ENCODE results near the gene ULK4.

Gene ULK4

DNA sequence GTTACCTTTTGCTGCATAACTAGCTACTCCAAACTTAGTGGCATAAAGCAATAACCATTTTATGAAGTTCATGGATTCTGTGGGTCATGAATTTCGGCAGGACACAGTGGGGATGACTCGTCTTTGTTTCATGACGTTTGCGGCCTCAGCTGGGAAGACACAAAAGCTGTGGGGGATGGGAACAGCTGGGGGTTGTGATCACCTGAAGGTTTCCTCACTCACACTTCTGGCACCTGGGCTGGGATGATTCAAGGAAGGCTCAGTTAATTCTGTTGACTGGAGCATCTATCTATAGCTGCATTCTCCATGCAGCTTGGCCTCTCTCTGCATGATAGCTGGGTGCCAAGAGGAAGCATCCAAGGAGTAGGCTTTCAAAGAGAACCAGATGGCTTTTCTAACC, 332.8 kb downstream of the ULK4 start:
- no peak for DNase-seq

- no peak for DNase-seq
Observed at GRCh38 chr3:41627477-41628087, 334.3 kb downstream of the ULK4 start.

- no peak for DNase-seq
Observed at GRCh38 chr3:41612853-41613252, 349.1 kb downstream of the ULK4 start.

- no peak for DNase-seq
Observed at GRCh38 chr3:41611008-41611407, 350.9 kb downstream of the ULK4 start.

DNA sequence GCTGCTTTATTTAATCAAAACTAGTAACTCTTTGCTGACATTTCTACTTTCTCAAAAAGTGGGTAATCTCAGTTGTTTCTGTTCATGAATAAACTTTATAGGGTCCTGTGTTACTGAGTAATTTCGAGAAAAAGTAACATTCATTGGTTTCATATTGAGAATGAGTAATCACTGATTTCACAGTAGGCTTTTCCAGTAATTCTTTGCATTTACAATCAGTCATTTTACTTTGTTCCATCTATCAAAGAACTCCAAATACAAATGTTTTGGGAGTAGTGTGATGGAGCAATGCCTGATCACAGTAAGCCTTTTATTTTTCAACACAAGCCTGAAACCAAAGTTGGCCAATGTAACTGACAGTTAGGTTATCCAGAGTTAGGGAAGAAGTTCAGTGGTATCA, 353.6 kb downstream of the ULK4 start:
- no peak for DNase-seq

- no peak for DNase-seq
Observed at GRCh38 chr3:41603807-41604206, 358.1 kb downstream of the ULK4 start.

- no peak for DNase-seq
Observed at GRCh38 chr3:41602121-41602520, 359.8 kb downstream of the ULK4 start.

GRCh38 chr3:41601404-41601987, 360.4 kb downstream of the ULK4 start:
- DNase-seq: peak; percentile 4

DNA sequence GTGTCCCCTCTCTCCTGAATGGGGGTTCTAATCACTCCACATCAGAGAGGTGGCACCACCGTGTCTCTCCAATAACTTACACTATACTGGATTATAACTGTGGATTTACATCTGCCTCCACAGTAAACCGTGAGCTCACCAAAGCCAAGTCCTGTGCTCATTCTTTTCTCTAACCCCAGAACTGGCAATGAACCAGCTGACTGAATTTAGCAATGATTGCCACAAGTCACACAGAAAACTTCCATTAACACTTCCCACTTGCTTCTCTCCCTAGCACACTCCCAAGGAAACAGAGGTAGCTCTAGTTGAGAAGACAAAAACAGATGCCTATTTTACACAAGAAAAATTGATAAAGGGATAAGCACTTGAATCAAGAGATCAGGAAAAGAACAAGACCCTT, 361.3 kb downstream of the ULK4 start:
- DNase-seq: no peak

DNA sequence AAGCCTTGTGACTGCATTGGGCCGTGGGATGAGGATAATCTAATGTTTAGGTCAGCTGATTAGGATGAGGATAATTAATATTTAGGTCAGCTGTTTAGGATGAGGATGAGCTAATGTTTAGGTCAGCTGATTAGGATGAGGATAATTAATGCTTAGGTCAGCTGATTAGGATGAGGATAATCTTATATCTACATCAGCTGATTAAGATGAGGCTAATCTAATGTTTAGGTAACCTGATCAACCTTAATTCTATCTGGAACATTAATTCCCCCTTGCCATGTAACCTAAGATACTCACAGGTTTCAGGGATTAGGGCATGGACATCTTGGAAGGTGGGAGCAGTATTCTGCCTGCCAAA, 362.8 kb downstream of the ULK4 start:
- no peak for DNase-seq

GRCh38 chr3:41598402-41599126, 363.3 kb downstream of the ULK4 start:
- no peak for DNase-seq

DNA sequence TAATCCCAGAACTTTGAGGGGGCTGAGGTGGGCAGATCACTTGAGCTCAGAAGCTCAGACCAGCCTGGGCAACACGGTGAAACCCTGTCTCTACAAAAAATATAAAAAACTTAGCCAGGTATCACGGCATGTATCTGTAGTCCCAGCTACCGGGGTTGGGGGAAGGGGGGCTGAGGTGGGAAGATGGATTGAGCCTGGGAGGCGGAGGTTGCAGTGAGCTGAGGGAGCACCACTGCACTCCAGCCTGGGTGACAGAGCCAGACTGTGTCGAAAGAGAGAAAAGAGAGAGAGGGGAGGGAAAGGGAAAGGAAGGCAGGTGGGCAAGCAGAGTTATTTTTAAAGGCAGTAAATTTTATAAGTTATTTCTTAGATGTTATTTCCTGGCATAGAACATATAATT, 368.1 kb downstream of the ULK4 start:
- no peak for DNase-seq

- no peak for DNase-seq
Observed at GRCh38 chr3:41592753-41593510, 369.0 kb downstream of the ULK4 start.

DNA sequence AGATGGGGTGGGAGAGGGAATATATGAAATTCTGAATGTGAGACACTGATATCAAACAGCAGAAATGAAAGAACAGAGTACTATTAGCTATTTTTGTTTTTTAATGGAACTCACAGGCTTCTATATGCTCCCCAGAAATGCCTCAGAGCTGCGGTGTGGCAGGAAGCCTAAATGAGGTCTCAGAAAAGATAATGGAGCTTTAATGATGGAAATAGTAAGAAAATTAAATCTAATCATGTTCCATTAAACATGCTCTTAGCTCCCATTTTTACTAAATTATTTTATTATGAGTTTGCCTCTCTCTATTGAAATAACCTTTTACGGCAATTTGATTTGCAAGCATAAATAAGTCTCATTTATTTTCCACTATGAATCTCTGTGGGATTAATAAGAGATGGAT, 378.9 kb downstream of the ULK4 start:
- DNase-seq: no peak

GRCh38 chr3:41581700-41582099, 380.2 kb downstream of the ULK4 start:
- DNase-seq: no peak

GRCh38 chr3:41580274-41580959, 381.5 kb downstream of the ULK4 start:
- DNase-seq: no peak

DNA sequence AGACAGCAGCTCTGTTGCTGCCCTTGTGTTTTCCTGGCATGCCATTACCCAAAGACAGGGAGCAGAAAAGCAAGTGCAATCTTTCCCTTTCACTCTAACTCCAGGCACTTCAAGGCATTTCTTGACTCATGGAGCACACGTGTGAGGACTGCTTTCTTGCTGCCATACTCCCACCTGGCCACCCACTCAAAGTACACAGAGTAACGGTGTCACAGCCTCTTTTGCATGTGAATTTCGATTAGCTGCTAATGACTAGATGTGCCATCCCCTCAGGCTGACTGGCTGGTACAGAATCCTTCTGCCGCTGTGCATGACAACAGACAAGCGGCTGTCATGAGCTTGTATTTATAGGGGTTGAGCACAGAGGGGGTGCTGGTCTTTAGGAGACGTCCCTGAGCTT, 382.0 kb downstream of the ULK4 start:
- no peak for DNase-seq

GRCh38 chr3:41578798-41579197, 383.1 kb downstream of the ULK4 start:
- DNase-seq: no peak

GRCh38 chr3:41575724-41576123, 386.2 kb downstream of the ULK4 start:
- DNase-seq: no peak

GRCh38 chr3:41574900-41575299, 387.0 kb downstream of the ULK4 start:
- no peak for DNase-seq

GRCh38 chr3:41573591-41573990, 388.3 kb downstream of the ULK4 start:
- DNase-seq: no peak

GRCh38 chr3:41572092-41572491, 389.8 kb downstream of the ULK4 start:
- no peak for DNase-seq

DNA sequence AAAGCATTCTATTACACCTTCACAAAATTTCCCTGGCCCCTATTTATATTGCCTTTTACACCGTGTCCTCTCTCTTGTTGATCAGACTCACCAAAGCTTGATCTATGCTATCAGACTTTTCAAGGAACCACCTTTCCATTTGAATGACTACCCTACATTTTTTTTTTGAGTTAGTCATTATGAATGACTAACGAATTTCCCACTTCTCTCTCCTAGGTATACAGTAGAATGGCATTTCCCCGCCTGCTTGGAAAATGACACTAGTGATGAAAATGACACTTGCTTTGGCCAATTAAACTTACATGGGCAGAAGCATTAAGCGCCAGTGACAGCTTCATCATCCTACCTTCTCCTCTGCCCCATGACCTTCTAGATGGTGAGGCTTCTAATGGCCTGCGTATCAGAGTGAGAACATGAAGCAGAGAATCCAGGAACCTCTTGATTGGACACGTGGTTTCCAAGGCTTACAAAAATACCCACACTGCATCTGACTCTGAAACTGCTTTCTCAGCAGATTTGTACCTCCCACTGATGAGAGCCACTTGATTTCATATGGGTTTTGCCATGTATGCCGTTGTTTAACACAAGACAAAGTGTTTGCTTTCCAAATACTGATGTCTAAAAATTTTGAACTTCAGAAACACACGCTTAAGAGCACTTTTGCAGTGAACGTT, 392.1 kb downstream of the ULK4 start:
- no peak for DNase-seq
